HG03457 (cell line): ENCODE measurements around the gene PCNX2.

Experiments used
- ATAC-seq: cut with Tn5 transposase; IDR thresholded peaks from one replicate; pipeline ENCODE4 v1.9.1; 2021; ENCODE audit warnings: moderate number of reproducible peaks; ENCODE audit not compliant: unreplicated experiment

PCNX2 gene

GRCh38 chr1:233268389-233269022 is 27.0 kb downstream of the PCNX2 start:
- ATAC-seq = no peak

- no peak for ATAC-seq
Observed at GRCh38 chr1:233261695-233262094, 33.8 kb downstream of the PCNX2 start.

- peak; percentile 97 for ATAC-seq
Observed at GRCh38 chr1:233261206-233261605, 34.3 kb downstream of the PCNX2 start.

GRCh38 chr1:233257786-233258185 is 37.7 kb downstream of the PCNX2 start:
- ATAC-seq = no peak

GRCh38 chr1:233256789-233257188 is 38.7 kb downstream of the PCNX2 start:
- ATAC-seq = no peak

GRCh38 chr1:233256191-233256590 is 39.3 kb downstream of the PCNX2 start:
- ATAC-seq = no peak

GRCh38 chr1:233255145-233255544 is 40.4 kb downstream of the PCNX2 start:
- no peak for ATAC-seq

- no peak for ATAC-seq
Observed at GRCh38 chr1:233253832-233254331, 41.6 kb downstream of the PCNX2 start.

- ATAC-seq = no peak
Observed at GRCh38 chr1:233253231-233253831, 42.2 kb downstream of the PCNX2 start.

- ATAC-seq = no peak
Observed at GRCh38 chr1:233252441-233252840, 43.1 kb downstream of the PCNX2 start.

GRCh38 chr1:233251201-233251720 is 44.3 kb downstream of the PCNX2 start:
- no peak for ATAC-seq

- ATAC-seq = no peak
Observed at GRCh38 chr1:233248014-233248413, 47.5 kb downstream of the PCNX2 start.

GRCh38 chr1:233246965-233247364 is 48.6 kb downstream of the PCNX2 start:
- ATAC-seq = no peak

GRCh38 chr1:233245191-233245765 is 50.2 kb downstream of the PCNX2 start:
- no peak for ATAC-seq

GRCh38 chr1:233244183-233244582 is 51.3 kb downstream of the PCNX2 start:
- ATAC-seq = no peak

- ATAC-seq = no peak
Observed at GRCh38 chr1:233242827-233243483, 52.6 kb downstream of the PCNX2 start.

- no peak for ATAC-seq
Observed at GRCh38 chr1:233241759-233242158, 53.8 kb downstream of the PCNX2 start.

- ATAC-seq = no peak
Observed at GRCh38 chr1:233240829-233241682, 54.5 kb downstream of the PCNX2 start.

- no peak for ATAC-seq
Observed at GRCh38 chr1:233240371-233240770, 55.2 kb downstream of the PCNX2 start.

- ATAC-seq = no peak
Observed at GRCh38 chr1:233238884-233239431, 56.6 kb downstream of the PCNX2 start.
